ENCODE data around the gene SIRT3.

GRCh38 chr11:201966-202365 lies 34.2 kb downstream of the SIRT3 start:
- TF ChIP-seq CTCF (IDR thresholded peaks at IDR 0.05; ENCODE audit: low read length), result no peak
- no peak for TF ChIP-seq EZH2 (optimal IDR thresholded peaks at IDR 0.05; ENCODE audit: low read depth, low read length)
